Measurements from ENCODE around the gene HLA-A.
"Not testable (repeated sequence)": the region's sequence is repeated elsewhere in the genome, so short reads cannot be mapped to it uniquely, and the experiment has no call there.

The HLA-A gene

GRCh38 chr6:29976253-29976587, 33.9 kb downstream of the HLA-A start:
- no peak overlapping the region for H3K4me3 ChIP-seq (replicated peaks; ENCODE audit: insufficient read depth, low read length)
- no peak for TF ChIP-seq POLR2AphosphoS5 (IDR thresholded peaks at IDR 0.05; ENCODE audit: low read depth)
- no peak for TF ChIP-seq REST (IDR thresholded peaks at IDR 0.05; ENCODE audit: insufficient replicate concordance, low read depth)
- no peak for TF ChIP-seq GABPA (IDR thresholded peaks at IDR 0.05; ENCODE audit: low read depth)
- no peak for TF ChIP-seq CTCF (IDR thresholded peaks at IDR 0.05; ENCODE audit: insufficient read depth, low read length)
- TF ChIP-seq SPI1 (IDR thresholded peaks at IDR 0.05; ENCODE audit: borderline replicate concordance, low read depth) = no peak
- H3K27ac ChIP-seq (replicated peaks) = no peak overlapping the region
- DNase-seq (ENCODE audit: low read depth in 1 of 2, low spot score in 1 of 2) = no peak
- peaks cover 15% of the 10 kb centered on the region for H3K27me3 ChIP-seq (ENCODE audit: insufficient read depth, poor library complexity, severe bottlenecking)

- Histone ChIP-seq H3K27ac (replicated peaks) (no peak overlapping the region), H3K27me3 (ENCODE audit: insufficient read depth, poor library complexity, severe bottlenecking) (peaks cover 15% of the 10 kb centered on the region), H3K4me3 (replicated peaks; ENCODE audit: insufficient read depth, low read length) (peak overlapping the region; percentile 37)
- peak in 1 of 2 experiments; percentile 70 for DNase-seq (ENCODE audit: low read depth in 1 of 2, low spot score in 1 of 2)
- TF ChIP-seq GABPA (IDR thresholded peaks at IDR 0.05; ENCODE audit: low read depth) (no peak), SPI1 (IDR thresholded peaks at IDR 0.05; ENCODE audit: borderline replicate concordance, low read depth) (no peak), REST (IDR thresholded peaks at IDR 0.05; ENCODE audit: insufficient replicate concordance, low read depth) (no peak), POLR2AphosphoS5 (IDR thresholded peaks at IDR 0.05; ENCODE audit: low read depth) (no peak), CTCF (IDR thresholded peaks at IDR 0.05; ENCODE audit: insufficient read depth, low read length) (no peak)
Observed at GRCh38 chr6:29976588-29977424, 34.5 kb downstream of the HLA-A start.

- no peak for DNase-seq (ENCODE audit: low read depth in 1 of 2, low spot score in 1 of 2)
- H3K27ac ChIP-seq (replicated peaks) = no peak overlapping the region
- H3K27me3 ChIP-seq (ENCODE audit: insufficient read depth, poor library complexity, severe bottlenecking) = peaks cover 15% of the 10 kb centered on the region
- H3K4me3 ChIP-seq (replicated peaks; ENCODE audit: insufficient read depth, low read length) = no peak overlapping the region
- TF ChIP-seq POLR2AphosphoS5 (IDR thresholded peaks at IDR 0.05; ENCODE audit: low read depth) = no peak
- no peak for TF ChIP-seq REST (IDR thresholded peaks at IDR 0.05; ENCODE audit: insufficient replicate concordance, low read depth)
- TF ChIP-seq GABPA (IDR thresholded peaks at IDR 0.05; ENCODE audit: low read depth) = no peak
- TF ChIP-seq SPI1 (IDR thresholded peaks at IDR 0.05; ENCODE audit: borderline replicate concordance, low read depth) = no peak
- TF ChIP-seq CTCF (IDR thresholded peaks at IDR 0.05; ENCODE audit: insufficient read depth, low read length) = no peak
Observed at GRCh38 chr6:29977425-29977727, 35.0 kb downstream of the HLA-A start.

DNA sequence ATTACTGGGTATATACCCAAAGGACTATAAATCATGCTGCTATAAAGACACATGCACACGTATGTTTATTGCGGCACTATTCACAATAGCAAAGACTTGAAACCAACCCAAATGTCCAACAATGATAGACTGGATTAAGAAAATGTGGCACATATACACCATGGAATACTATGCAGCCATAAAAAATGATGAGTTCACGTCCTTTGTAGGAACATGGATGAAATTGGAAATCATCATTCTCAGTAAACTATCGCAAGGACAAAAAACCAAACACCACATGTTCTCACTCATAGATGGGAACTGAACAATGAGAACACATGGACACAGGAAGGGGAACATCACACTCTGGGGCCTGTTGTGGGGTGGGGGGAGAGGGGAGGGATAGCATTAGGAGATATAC, 37.7 kb downstream of the HLA-A start:
- peaks cover 15% of the 10 kb centered on the region for H3K27me3 ChIP-seq (ENCODE audit: insufficient read depth, poor library complexity, severe bottlenecking)
- H3K27ac ChIP-seq (replicated peaks); DNase-seq (ENCODE audit: low read depth in 1 of 2, low spot score in 1 of 2); H3K4me3 ChIP-seq (replicated peaks; ENCODE audit: insufficient read depth, low read length): not testable (repeated sequence)
